Measurements from ENCODE around the gene MANEA. TPM values are rescaled to one million over a fixed set of nuclear protein-coding genes. Genes with fewer than 3 reads are reported as not detected.
A peak's percentile ranks its signal among the peaks of the same experiment; 100 is the strongest.
"Not testable (repeated sequence)": the region's sequence is repeated elsewhere in the genome, so short reads cannot be mapped to it uniquely, and the experiment has no call there.

Gene MANEA, protein sequence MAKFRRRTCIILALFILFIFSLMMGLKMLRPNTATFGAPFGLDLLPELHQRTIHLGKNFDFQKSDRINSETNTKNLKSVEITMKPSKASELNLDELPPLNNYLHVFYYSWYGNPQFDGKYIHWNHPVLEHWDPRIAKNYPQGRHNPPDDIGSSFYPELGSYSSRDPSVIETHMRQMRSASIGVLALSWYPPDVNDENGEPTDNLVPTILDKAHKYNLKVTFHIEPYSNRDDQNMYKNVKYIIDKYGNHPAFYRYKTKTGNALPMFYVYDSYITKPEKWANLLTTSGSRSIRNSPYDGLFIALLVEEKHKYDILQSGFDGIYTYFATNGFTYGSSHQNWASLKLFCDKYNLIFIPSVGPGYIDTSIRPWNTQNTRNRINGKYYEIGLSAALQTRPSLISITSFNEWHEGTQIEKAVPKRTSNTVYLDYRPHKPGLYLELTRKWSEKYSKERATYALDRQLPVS
- total RNA-seq = 10.2 and 12.5 TPM in 2 replicates
- 3.6 TPM for polyA plus RNA-seq (2012)

DNA sequence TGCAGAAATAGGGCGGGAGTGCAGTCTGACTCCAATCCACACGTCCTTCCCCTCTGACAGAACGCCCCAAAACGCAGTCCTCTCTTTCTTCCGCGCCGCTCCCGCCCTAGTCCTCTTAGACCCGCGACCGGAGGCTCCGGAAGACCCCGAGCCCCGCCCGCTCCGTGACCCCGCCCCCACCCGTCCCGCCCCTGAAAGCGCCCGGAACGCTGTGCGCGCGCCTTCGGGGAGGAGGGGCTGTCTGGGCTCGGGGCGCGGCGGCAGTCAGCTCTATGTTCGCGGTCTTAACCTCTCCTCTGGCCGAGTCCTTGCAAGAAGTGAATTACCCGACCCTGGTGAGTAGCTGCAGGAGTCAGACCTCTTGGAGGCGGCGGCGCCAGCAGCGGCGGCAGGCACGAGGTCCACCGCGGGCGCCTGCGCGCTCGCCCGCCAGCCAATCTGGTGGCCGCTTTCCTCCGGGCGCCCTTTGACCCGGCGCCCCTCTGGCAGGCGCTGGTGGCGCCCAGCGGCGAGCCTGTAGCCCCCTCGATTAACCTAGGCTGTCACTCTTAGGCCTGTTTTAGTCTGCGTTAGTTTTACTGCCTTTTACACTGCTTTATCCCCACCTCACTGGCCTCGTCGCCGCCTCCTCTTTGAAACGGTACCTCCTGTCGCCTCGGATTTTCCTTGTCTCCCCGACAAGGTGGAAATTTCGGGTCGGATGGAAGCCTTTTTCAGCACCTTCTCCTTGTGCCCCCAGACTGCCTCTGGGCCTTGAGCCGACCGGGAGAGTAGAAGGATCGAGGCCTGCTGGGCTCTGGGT, at the start of gene MANEA:
MANEA (plus strand) TSS at position 232 of the 802 bp plus-strand sequence. CDS start 8,905 bp downstream, outside the sequence.
- DNase-seq (ENCODE audit: low read depth) = peak; percentile 84

DNA sequence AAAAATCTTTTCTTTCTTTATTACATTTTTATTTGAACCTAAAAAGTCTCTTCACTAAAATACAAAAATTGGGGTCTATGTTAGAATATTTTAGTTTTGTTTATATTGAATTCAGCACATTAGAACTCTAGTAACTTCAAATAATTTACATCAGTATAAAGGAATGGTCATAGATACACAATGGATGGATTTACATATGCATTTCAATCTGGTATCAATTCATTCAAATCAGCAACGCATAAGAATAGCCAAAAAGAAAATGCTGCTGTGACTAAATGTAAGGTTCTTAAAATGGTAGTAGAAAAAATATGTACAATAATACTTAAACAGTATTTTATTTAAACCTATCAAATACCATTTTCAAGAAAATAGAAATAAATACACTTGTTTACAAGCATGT, 47.6 kb upstream of the MANEA start:
- DNase-seq (ENCODE audit: low read depth) = no peak

DNA sequence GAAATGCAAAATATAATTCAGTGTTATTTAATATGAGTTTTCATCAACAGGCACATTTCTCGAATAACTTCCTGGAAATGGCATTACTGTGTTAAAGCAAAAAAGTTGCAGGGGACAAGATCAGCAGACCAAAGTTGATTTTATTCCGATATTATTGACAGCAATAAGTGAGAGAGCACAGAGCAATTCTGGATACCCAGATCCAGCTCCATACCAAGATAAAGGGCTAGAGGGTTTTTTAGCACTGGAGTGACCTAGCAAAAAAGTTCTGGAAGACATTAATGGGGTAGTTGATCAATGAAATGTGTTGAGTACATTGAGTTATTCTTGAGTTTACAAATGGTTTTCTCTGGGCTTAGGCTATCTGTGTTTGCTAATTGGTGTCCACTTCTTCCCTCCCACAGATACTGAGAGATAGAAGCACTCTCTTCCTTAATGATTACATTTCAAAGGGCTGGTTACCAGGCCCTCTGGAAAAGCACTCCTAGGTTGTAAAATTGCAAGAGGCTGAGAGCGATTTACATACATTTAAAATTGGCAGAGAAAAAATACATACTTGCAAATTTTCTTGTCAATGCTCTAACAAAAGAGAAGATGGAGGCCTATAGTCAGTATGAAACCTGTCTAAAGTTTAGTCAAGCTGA, 47.0 kb upstream of the MANEA start:
- no peak for DNase-seq (ENCODE audit: low read depth)

DNA sequence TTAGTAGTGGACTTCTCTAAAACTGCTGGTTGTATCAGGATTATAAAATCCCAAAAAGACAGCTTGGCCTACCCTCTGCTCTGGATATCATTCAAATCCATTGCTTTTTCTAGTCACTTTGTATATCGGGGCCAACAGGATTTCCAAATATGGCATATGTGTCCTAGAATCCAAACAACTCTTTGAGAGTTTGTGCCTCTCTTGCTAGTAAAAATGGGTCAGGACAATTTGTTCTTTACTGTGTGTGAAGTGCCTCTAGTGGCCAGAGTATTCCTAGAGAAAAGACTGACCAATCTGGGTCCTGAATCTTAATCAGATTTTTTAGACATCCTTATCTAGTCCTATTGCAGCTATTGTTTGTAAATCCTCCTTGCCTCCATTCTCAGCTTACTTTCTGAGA, 33.5 kb upstream of the MANEA start:
- DNase-seq (ENCODE audit: low read depth) = no peak

DNA sequence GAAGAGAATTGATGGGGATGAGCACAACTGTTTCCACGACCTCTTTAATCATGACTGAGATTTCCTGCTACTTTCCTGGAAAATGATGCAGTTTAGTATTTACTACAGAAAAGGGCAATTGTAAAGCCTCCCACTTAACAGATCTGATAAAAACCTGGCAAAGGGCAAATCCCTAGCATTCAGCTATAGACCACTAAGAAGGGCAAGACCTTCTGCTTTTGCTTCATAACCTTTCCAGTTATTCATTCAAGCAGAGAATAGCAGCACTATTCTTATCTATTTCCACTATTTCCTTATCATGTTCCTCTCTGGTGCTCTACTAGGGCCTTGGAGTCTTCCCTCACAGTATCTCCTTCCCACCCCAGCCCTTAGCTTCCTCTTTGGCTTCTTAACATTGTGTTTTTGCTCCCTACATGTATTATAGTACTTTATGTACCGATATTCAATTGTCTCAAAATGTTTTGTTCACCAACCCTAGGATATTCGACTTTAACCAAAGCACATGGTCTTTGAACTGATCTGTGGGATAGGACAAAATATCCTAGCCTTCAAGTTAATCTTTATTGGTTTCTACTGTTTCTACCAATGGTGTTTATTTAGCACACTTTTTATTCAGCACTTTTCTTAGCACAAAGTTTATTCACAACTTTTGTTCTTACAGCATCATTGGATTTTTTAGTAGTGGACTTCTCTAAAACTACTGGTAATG, 32.7 kb upstream of the MANEA start:
- DNase-seq (ENCODE audit: low read depth) = no peak

DNA sequence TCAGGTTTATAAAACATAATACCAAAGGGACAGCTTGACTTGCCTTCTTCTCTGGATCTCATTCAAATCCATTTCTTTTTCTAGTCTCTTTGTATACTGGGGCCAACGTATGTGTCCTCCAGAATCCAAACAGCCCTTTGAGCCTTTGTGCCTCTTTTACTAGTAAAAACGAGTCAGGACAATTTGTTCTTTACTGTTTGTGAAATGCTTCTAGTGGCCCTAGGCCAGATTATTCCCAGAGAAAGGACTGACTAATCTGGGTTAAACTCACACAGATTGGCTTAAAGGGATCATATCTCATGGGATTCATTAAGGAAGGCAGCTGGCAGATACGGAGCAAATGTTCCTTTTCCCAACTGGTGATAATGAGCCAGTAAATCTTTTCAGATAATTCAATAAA, 32.1 kb upstream of the MANEA start:
- no peak for DNase-seq (ENCODE audit: low read depth)

DNA sequence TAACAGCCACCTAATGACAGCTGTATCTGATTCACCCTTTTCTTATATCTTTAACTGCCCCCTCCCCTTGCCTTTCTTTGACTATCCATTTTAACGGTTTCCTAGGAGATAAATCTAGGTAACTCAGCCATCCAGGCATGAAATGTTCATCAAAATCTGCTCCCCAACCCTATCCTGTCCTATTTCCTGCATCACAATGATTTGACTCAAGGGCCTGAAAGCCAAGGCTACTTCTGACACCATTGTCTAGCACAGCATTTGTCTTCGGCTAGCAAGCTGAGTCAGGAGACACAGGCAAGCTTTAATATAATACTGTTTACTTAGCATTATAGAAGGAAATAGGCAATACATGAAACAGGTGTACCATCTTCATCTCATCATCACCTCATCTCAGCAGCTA, 31.6 kb upstream of the MANEA start:
- DNase-seq (ENCODE audit: low read depth) = no peak

DNA sequence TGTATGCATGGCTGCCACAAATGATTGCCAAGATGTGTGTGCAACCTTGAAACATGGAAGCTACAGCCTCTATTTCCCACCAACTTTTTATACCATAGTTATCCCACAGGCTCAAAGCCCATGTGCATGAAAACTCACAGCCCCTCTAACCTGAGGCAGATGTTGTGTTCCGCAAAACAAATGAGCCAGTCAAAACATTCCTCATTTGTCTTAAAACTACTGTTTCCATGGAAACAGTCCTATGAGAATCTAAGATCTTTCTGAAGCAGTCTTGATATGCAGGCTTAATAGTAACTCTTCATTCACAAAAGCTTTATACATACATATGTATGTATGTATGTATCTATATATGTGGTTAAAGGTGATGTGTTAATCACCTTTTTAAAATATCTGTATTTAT, 31.2 kb upstream of the MANEA start:
- no peak for DNase-seq (ENCODE audit: low read depth)

DNA sequence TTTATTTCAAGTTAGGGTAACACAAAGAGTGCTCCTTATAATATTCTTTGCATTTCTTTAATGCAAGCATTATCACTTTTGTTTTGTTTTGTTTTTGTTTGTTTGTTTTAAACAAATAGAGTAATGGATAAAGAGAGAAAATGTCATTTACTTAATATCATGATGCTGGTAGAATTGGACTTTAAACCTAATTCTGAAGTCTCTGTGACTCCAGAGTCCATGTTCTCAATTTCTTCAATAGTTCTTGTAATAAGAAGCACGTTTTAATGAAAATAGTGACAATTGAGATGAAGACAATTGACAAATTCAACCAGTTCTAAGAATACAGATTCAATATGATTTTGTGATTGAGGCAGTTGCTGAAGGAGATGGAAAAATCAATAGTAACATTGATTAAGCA, 30.3 kb upstream of the MANEA start:
- no peak for DNase-seq (ENCODE audit: low read depth)

DNA sequence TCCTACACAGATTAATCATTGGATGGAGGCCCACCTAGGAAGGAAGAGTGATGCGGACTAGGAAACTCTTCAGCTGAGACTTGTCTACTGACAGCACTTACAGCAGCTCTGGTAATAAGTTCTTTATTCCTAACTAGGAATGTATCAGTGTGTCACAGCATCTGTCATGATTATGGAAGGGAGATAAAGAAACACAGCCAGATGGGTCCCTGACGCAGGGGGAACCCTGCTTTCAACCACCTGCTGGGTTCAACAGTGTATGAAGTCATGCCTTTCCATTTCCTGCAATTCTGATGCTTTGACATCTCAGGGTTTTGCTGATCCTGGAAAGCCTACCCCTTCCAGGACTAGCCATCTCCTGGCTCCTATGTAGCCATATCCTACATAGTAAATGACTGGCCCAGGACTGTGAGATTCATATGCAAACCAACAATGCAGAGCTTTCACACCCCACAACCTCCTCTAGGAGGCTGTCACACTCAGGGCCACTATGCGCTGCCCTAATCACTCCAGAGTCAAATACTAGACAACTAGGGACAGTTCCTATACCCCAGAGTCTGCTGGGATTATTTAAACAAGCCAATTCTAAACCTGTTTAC, 29.0 kb upstream of the MANEA start:
- no peak for DNase-seq (ENCODE audit: low read depth)

DNA sequence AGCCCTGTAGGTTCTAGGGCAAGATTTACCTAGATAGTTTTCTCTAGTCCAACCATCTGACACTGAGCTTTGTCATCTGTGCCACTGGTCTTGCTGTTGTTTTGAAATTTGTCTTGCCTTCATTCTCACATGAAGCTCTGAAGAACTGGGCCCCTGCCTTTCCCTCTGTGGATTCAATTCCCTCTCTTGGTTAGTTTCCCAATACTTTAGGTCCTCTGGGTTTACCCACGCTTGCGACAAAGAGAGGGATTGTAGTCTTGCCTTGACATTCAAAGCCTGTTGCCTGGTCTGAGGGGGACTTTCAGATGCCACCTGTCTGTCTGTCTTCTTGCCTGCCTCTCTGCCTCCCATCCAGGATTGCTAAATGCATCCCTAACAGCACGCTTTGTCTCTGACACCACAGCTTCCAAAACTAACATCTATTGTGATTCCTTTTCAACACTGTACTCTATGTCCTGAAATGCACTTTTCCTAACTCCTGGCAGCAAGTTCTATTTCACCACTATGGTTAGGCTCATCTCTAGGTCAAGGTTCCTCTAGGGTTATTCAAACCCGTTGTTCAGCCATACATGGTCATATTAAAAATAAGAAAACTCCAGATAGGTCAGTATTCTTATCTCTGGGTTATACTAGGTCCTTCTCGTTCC, 25.5 kb upstream of the MANEA start:
- DNase-seq (ENCODE audit: low read depth) = no peak

DNA sequence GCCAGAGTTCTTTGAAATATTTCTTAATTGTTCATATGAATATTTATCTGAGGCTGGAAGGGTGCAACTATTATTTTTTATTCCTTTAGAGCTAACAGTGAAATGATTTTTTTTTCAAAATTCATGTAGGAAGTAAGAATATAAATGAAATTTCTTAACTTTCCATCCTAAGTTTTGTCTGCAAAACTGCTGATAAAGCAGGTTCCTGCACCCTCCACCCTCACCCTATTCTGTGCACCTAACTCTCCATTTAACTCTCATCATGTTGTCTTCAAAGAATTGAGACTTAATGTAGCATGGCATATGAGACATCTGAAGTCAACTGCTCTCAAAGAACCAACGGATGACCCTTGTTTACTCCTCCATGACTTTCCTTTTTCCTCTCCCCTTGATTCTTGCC, 23.5 kb upstream of the MANEA start:
- no peak for DNase-seq (ENCODE audit: low read depth)

DNA sequence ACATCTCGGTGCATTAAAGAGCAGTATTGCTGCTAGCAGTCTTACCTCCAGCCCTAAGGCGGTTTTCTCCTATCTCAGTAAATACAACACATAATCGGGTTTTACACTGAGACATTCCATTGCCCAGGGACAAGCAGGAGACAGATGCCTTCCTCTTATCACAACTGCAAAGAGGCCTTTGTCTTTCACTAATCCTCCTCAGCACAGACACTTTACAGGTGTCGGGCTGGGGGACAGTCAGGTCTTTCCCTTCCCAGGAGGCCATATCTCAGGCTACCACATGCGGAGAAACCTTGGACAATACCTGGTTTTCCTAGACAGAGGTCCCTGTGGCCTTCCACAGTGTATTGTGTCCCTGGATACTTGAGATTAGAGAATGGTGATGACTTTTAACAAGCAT, 16.4 kb upstream of the MANEA start:
- not testable (repeated sequence) for DNase-seq (ENCODE audit: low read depth)

DNA sequence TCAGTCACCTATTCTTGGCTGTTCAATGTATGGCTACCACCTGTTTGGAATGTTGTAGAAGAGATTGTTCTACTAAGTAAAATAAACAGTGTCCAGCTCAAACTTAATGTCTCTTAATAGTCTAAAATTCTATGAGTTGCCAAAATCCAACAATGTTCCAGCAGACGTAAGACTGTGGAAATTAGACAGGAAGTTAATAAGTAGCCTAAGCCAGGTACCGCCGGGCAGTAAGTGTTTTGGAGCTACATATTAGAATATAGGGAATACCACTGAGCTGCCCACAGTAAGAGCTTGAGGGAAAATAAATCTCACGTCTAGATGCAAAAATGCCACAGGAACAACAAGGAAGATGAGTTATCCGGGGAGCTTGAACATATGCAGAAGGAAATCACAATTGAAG, 7.8 kb upstream of the MANEA start:
- DNase-seq (ENCODE audit: low read depth) = no peak

DNA sequence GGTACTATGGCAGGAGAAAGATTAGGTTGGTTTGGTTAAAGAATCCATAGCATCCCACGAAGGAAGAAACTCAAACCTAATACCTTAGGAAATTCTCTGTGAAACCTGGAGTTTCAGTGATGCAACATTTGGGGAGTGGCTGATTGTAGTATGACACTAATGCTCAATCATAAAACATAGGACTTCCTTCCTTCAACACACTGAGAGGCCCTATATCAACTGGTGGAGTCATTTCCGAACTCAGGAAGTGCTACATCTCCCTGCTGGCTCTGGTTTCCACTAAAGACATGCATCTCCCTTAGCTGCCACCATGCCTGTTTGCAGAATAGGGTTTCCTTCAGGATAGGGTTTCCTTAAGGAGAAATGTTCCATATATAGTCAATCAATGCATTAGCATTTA, 5.2 kb upstream of the MANEA start:
- no peak for DNase-seq (ENCODE audit: low read depth)

DNA sequence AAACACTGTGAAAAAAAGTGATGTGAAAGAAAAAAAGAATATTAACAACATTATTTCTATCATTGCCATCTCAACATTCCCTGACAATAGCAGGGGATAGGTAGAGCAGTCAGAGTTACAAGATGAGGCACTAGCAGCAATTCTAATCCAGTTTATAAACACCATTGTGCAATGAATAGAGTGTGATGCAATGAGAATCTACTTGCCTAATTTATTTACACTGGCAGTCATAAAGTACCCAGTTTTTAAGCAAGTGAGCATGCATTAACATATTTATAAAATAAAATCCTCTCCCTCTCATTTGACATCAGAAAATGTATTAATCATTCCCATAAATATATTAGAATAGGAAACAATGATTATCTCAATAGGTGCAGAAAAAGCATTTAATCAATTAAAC, 2.5 kb upstream of the MANEA start:
- no peak for DNase-seq (ENCODE audit: low read depth)

DNA sequence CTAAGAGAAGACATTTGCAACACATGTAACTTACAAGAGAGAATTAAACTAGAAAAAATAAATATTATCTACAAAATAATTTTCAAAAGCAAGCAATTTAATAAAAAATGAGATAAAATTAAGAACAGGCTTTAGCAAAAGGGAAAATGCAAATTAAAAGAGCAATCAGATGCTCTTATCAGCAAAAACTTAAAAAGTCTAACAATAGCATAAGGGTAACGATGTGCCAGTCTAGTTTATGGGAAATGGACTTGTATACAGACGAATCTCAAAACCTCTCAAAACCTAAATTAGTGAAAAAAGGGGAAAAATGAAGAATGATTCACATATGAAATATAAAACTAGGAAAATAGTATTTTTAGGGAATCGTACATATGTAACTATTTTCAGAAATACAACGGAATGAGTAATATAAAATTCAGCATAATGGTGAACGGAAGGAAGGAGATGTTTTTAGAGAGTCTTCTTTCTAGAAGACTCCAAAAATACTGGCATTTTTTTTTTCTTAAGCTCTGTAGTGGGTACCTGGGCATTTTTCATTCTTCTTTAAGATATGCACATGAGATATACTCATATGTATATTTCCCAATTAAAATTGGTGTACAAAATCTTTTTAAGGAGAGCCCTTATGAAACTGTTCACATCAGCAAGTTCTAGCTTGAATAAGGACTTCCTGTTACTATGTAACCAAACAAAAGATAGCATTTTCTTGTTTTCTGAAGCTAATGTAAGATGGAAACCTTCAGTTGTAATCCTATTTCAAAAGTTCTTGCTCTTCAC, 927 bp upstream of the MANEA start:
- peak; percentile 6 for DNase-seq (ENCODE audit: low read depth)

DNA sequence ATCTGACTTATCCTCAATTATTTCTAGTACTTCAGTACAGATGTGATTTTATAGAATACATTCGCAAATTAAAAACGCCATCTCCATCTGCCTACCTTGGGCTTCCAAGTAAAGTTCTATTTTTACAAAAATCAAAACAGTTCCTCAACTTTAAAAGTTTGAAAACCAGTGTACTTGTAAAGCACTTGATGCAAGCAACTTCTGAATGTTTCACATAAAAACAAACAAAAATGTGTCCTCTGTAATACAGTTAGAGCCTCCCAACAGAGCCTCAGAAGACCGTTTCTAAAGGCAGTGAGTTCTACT, 384 bp upstream of the MANEA start:
- DNase-seq (ENCODE audit: low read depth) = no peak

DNA sequence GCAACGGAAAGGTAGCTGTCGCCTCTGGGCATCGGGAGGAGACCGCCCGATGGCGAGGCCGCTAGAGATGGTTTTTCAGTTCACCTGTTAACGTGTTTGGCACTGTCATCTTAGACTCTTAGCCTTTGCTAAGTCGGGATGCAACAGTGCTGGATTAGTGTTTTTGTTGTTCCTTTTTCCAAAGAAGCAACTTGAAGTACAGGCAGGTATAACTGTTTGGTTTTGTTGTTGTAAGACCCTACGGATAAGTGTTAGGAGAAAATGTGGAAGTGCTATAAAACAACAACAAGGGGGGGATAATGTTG, 723 bp downstream of the MANEA start:
- no peak for DNase-seq (ENCODE audit: low read depth)

DNA sequence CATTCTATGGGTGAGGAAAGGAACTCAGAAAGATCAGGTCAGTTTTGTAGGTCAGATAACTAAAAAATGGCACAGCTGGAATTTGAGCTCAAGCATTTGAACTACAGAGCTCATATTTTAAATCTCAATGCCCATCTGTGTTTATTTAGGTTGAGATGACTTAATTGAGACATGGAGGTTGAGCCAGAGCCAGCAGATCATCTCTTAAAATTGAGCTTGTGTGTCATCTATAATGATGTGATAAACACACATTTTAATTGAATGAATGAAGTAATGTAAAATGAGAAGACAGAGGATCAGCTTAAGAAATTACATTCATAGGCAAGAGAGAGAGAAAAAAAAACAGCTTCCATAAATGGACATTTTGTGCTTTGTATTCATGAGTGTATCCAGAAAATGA, 3.7 kb downstream of the MANEA start:
- DNase-seq (ENCODE audit: low read depth) = no peak

Measured in myocyte (in vitro differentiated cells).